ENCODE measurements around the gene QRICH1. TPM values are rescaled to one million over a fixed set of nuclear protein-coding genes. Genes with fewer than 3 reads are reported as not detected.

QRICH1 gene
- total and polyA plus RNA-seq, 2 donors (not counting 3 experiments of a cell fraction or from before 2014, with no cell fraction given): 89.7 to 116 TPM

- Histone ChIP-seq H3K36me3 (ENCODE audit: control insufficient read depth in 2 of 2, extremely low read depth in 1 of 2, insufficient read depth in 2 of 2, low read length in 2 of 2) (peaks cover 13 to 27% of the 10 kb centered on the region in 2 experiments), H3K9me3 (replicated peaks; ENCODE audit: control insufficient read depth, insufficient read depth, low read length) (no peaks in the 10 kb centered on the region), H3K4me3 (replicated peaks in 1 of 3; ENCODE audit: insufficient read depth in 1 of 3, low read depth in 1 of 3, low read length in 3 of 3) (no peak overlapping the region), H3K9me1 (replicated peaks; ENCODE audit: control insufficient read depth, extremely low read depth, insufficient read depth, low read length) (no peaks in the 10 kb centered on the region), H3K4me2 (ENCODE audit: insufficient read depth, low read length) (no peak overlapping the region), H3K79me2 (ENCODE audit: control insufficient read depth, insufficient read depth, low read length) (peaks cover 53% of the 10 kb centered on the region), H4K20me1 (replicated peaks; ENCODE audit: control insufficient read depth, extremely low read depth, insufficient read depth, low read length) (no peaks in the 10 kb centered on the region), H3K4me1 (ENCODE audit: control insufficient read depth, extremely low read depth, insufficient read depth, low read length) (peaks cover 28% of the 10 kb centered on the region), H3K27me3 (ENCODE audit: control insufficient read depth in 2 of 2, insufficient read depth in 2 of 2, low read length in 2 of 2) (no peaks in the 10 kb centered on the region), H3K9ac (replicated peaks; ENCODE audit: extremely low read depth, insufficient read depth, low read length) (no peak overlapping the region), H3K27ac (ENCODE audit: insufficient read depth, low read depth, low read length) (no peak overlapping the region), H2AFZ (ENCODE audit: low read depth, low read length) (no peak overlapping the region)
- no peak for TF ChIP-seq CTCF (IDR thresholded peaks at IDR 0.05; ENCODE audit: extremely low read depth in 1 of 2, insufficient read depth in 1 of 2, low read depth in 1 of 2, low read length in 2 of 2)
- no peak for TF ChIP-seq GATA2 (IDR thresholded peaks at IDR 0.05; ENCODE audit: insufficient read depth, insufficient read length, low read depth, low read length)
- no peak for TF ChIP-seq POLR2A (IDR thresholded peaks at IDR 0.05; ENCODE audit: low read depth, low read length)
- TF ChIP-seq POLR2AphosphoS5 (IDR thresholded peaks at IDR 0.05; ENCODE audit: insufficient read depth, low read depth, low read length): no peak
- TF ChIP-seq, protein P1, sequence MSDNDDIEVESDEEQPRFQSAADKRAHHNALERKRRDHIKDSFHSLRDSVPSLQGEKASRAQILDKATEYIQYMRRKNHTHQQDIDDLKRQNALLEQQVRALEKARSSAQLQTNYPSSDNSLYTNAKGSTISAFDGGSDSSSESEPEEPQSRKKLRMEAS (IDR thresholded peaks at IDR 0.05; ENCODE audit: insufficient read depth, insufficient read length): no peak
- no peak for TF ChIP-seq EZH2 (IDR thresholded peaks at IDR 0.05; ENCODE audit: borderline replicate concordance, low read depth, low read length, severe bottlenecking)
- no peak for TF ChIP-seq FOS (IDR thresholded peaks at IDR 0.05; ENCODE audit: borderline replicate concordance, insufficient read depth, low read length)
- TF ChIP-seq MYC (IDR thresholded peaks at IDR 0.05; ENCODE audit: low read depth, low read length): no peak
- no peak for TF ChIP-seq JUN (IDR thresholded peaks at IDR 0.05; ENCODE audit: borderline replicate concordance, insufficient read depth, insufficient read length, low read depth)
- no TSS peak for BruUV-seq (replicated peaks)
- POLR2A ChIA-PET: no interaction called here
- CTCF ChIA-PET: interaction anchor here (4.4 to 8.3 kb wide), 2 partner anchors 16 to 36 kb away, joined by 38 to 127 read pairs; partner anchors contain the start of genes P4HTM and WDR6
- dilution Hi-C loops (cut with MboI; ENCODE audit: extremely low pct_ligation_motif_present, low sequenced_read_pairs) (no loop called here), intact Hi-C loops (cut with micrococcal nuclease) (no loop called here)
- no peak for DNase-seq (ENCODE audit: low read depth, low spot score)
- FAIRE-seq: no peak
These were observed 70.1 kb downstream of the QRICH1 start for GRCh38 chr3:49023775-49024174.
